Smooth muscle cell (in vitro differentiated cells): ENCODE data around the gene ITGA2. TPM values are rescaled to one million over a fixed set of nuclear protein-coding genes. Genes with fewer than 3 reads are reported as not detected.

Experiments
- DNase-seq: peaks from one replicate; lab custom pipeline; 2025; ENCODE audit not compliant: unreplicated experiment; lab: John Stamatoyannopoulos, UW
- H2AFZ ChIP-seq: fragments of 200-600 bp; sonication (generic); 2 replicates; pipeline ENCODE4 v1.6.0; 2016; ENCODE audit warnings: antibody characterized with exemption, low read depth, mild to moderate bottlenecking
- H3F3A ChIP-seq: fragments of 200-600 bp; sonication (generic); 2 replicates; pipeline ENCODE4 v1.6.0; 2017; ENCODE audit warnings: antibody characterized with exemption, low read depth
- H3K27ac ChIP-seq: fragments of 200-600 bp; sonication (generic); 2 replicates; pipeline ENCODE4 v1.5.1; 2016; ENCODE audit warnings: low read depth, mild to moderate bottlenecking
- H3K27me3 ChIP-seq: fragments of 200-600 bp; sonication (generic); 2 replicates; pipeline ENCODE4 v1.6.1; 2016; ENCODE audit warnings: low read depth, mild to moderate bottlenecking
- H3K36me3 ChIP-seq: fragments of 200-600 bp; sonication (generic); 2 replicates; pipeline ENCODE4 v1.5.1; 2016; ENCODE audit warnings: low read depth
- H3K4me1 ChIP-seq: fragments of 200-600 bp; sonication (generic); 2 replicates; pipeline ENCODE4 v1.5.1; 2016; ENCODE audit warnings: low read depth
- H3K4me2 ChIP-seq: fragments of 200-600 bp; sonication (generic); 2 replicates; pipeline ENCODE4 v1.6.0; 2016; ENCODE audit warnings: mild to moderate bottlenecking
- H3K4me3 ChIP-seq: fragments of 200-600 bp; sonication (generic); 2 replicates; pipeline ENCODE4 v1.5.1; 2016; ENCODE audit warnings: mild to moderate bottlenecking
- H3K79me2 ChIP-seq: fragments of 200-600 bp; sonication (generic); 2 replicates; pipeline ENCODE4 v1.6.0; 2016; ENCODE audit warnings: low read depth, mild to moderate bottlenecking
- H3K9ac ChIP-seq: fragments of 200-600 bp; sonication (generic); 2 replicates; pipeline ENCODE4 v1.6.0; 2016; ENCODE audit warnings: low read depth
- H3K9me3 ChIP-seq: fragments of 200-600 bp; sonication (generic); replicated peaks from 2 replicates; pipeline ENCODE4 v1.5.1; 2016; ENCODE audit warnings: low read depth
- H4K20me1 ChIP-seq: fragments of 200-600 bp; sonication (generic); 2 replicates; pipeline ENCODE4 v1.6.0; 2016; ENCODE audit warnings: low read depth
- CTCF ChIP-seq: fragments of 200-600 bp; sonication (generic); IDR thresholded peaks from 2 replicates; pipeline ENCODE4 v1.5.1; 2017; ENCODE audit warnings: borderline replicate concordance, mild to moderate bottlenecking, antibody characterized with exemption; ENCODE audit not compliant: insufficient read depth, poor library complexity, severe bottlenecking
- WGBS: methylation state at CpG from one replicate; pipeline ENCODE4 v1.1.7; 2016; ENCODE audit warnings: low lambda C conversion rate; 5-methylcytosine and 5-hydroxymethylcytosine counted together
- polyA plus RNA-seq: library from polyadenylated mRNA; unstranded; fragments of >200 nt; fragmentation: Nextera tagmentation; extraction: Ambion mirVana; gene quantifications from 2 replicates; pipeline ENCODE4 v1.2.1, GENCODE V29; 2016
- total RNA-seq: library from RNA; depleted of rRNA; stranded (reverse); fragments of >200 nt; gene quantifications from 2 replicates; pipeline ENCODE4 v1.2.3, GENCODE V29; 2014

Gene ITGA2
- total and polyA plus RNA-seq, 2 experiments from 2014 or later, result 1.5 to 19.2 TPM

GRCh38 chr5:52977264-52977897 lies 11.8 kb upstream of the ITGA2 start:
- no peak overlapping the region for H3K4me2 ChIP-seq
- no peak overlapping the region for H3K27ac ChIP-seq
- no peak overlapping the region for H3K4me3 ChIP-seq
- no peaks in the 10 kb centered on the region for H4K20me1 ChIP-seq
- H3K79me2 ChIP-seq, result no peaks in the 10 kb centered on the region
- 96% methylated on average over 7 of the region's 7 CpGs for WGBS
- H3K9ac ChIP-seq, result no peak overlapping the region
- no peaks in the 10 kb centered on the region for H3K9me3 ChIP-seq
- no peaks in the 10 kb centered on the region for H3K36me3 ChIP-seq
- no peak for DNase-seq
- no peaks in the 10 kb centered on the region for H3F3A ChIP-seq
- no peak overlapping the region for H2AFZ ChIP-seq
- H3K4me1 ChIP-seq, result no peaks in the 10 kb centered on the region
- no peaks in the 10 kb centered on the region for H3K27me3 ChIP-seq
- TF ChIP-seq CTCF, result no peak

- no peak for TF ChIP-seq CTCF
- Histone ChIP-seq H3K79me2 (no peaks in the 10 kb centered on the region), H3K9ac (no peak overlapping the region), H2AFZ (no peak overlapping the region), H3K27me3 (no peaks in the 10 kb centered on the region), H3K4me2 (no peak overlapping the region), H3K4me3 (no peak overlapping the region), H3K4me1 (no peaks in the 10 kb centered on the region), H3K9me3 (no peaks in the 10 kb centered on the region), H3K27ac (no peak overlapping the region), H4K20me1 (no peaks in the 10 kb centered on the region), H3F3A (no peaks in the 10 kb centered on the region), H3K36me3 (no peaks in the 10 kb centered on the region)
- WGBS, result 89% methylated on average over 4 of the region's 4 CpGs
- no peak for DNase-seq
These were observed 7.6 kb upstream of the ITGA2 start for GRCh38 chr5:52981507-52981906.

GRCh38 chr5:52983731-52984636 lies 5.2 kb upstream of the ITGA2 start:
- H2AFZ ChIP-seq, result no peak overlapping the region
- peak overlapping the region; percentile 62 for H3K27ac ChIP-seq
- H3F3A ChIP-seq, result peaks cover 3% of the 10 kb centered on the region
- H3K4me3 ChIP-seq, result no peak overlapping the region
- no peak for TF ChIP-seq CTCF
- no peaks in the 10 kb centered on the region for H3K36me3 ChIP-seq
- peak overlapping the region; percentile 60 for H3K4me2 ChIP-seq
- H3K4me1 ChIP-seq, result peaks cover 7% of the 10 kb centered on the region
- no peaks in the 10 kb centered on the region for H4K20me1 ChIP-seq
- 35% methylated on average over 3 of the region's 3 CpGs for WGBS
- no peaks in the 10 kb centered on the region for H3K9me3 ChIP-seq
- H3K79me2 ChIP-seq, result no peaks in the 10 kb centered on the region
- H3K27me3 ChIP-seq, result no peaks in the 10 kb centered on the region
- DNase-seq, result no peak
- H3K9ac ChIP-seq, result no peak overlapping the region
